Natural killer cell (primary cell): Measurements from ENCODE around the gene WNK1. TPM values are rescaled to one million over a fixed set of nuclear protein-coding genes. Genes with fewer than 3 reads are reported as not detected.

Source experiments
- ATAC-seq, 3 donors: fragments of 150-1000 bp in 2 of 3; fragments of 200-7000 bp in 1 of 3; cut with Tn5 transposase; 1 replicate in 1 of 3; 2 replicates in 2 of 3; pipeline ENCODE4 v1.10.0; 2021; ENCODE audit warnings: mild to moderate bottlenecking in 2 of 3, moderate library complexity in 2 of 3
- DNase-seq, 2 donors: peaks; one replicate each; pipeline versions ENCODE4 v3.0.0 to v3.0.0-alpha.2; 2013 to 2021; ENCODE audit warnings: mixed read lengths in 1 of 2
- H3K27ac ChIP-seq: one replicate; pipeline ENCODE4 v1.5.1; 2013; ENCODE audit warnings: mild to moderate bottlenecking, low read length
- H3K27me3 ChIP-seq: one replicate; pipeline ENCODE4 v1.6.1; 2013; ENCODE audit warnings: low read length; ENCODE audit not compliant: control insufficient read depth, insufficient read depth
- H3K36me3 ChIP-seq: one replicate; pipeline ENCODE4 v1.6.1; 2013; ENCODE audit warnings: low read length; ENCODE audit not compliant: control insufficient read depth, insufficient read depth
- H3K4me1 ChIP-seq: one replicate; pipeline ENCODE4 v1.6.1; 2013; ENCODE audit warnings: low read length; ENCODE audit not compliant: control insufficient read depth, insufficient read depth
- H3K4me3 ChIP-seq: one replicate; pipeline ENCODE4 v1.5.1; 2013; ENCODE audit warnings: low read length
- H3K9me3 ChIP-seq: one replicate; pipeline ENCODE4 v1.6.1; 2013; ENCODE audit warnings: low read length; ENCODE audit not compliant: control insufficient read depth, insufficient read depth
- H3K27ac Mint-ChIP-seq, 2 donors: one replicate each; pipeline ENCODE4 v1.8.0; 2022; ENCODE audit warnings: mild to moderate bottlenecking in 2 of 2, mixed read lengths in 2 of 2, moderate library complexity in 1 of 2
- H3K27me3 Mint-ChIP-seq, 2 donors: one replicate each; pipeline ENCODE4 v1.8.0; 2022; ENCODE audit warnings: low read depth in 2 of 2, mixed read lengths in 2 of 2
- H3K36me3 Mint-ChIP-seq: one replicate; pipeline ENCODE4 v1.8.0; 2022; ENCODE audit warnings: mixed read lengths
- H3K4me1 Mint-ChIP-seq, 2 donors: one replicate each; pipeline ENCODE4 v1.8.0; 2022; ENCODE audit warnings: mixed read lengths in 2 of 2
- H3K4me3 Mint-ChIP-seq: one replicate; pipeline ENCODE4 v1.8.0; 2022; ENCODE audit warnings: mild to moderate bottlenecking, moderate library complexity, mixed read lengths
- H3K9me3 Mint-ChIP-seq, 2 donors: one replicate each; pipeline ENCODE4 v1.8.0; 2022; ENCODE audit warnings: mixed read lengths in 2 of 2
- CTCF ChIP-seq: fragments of 200-600 bp; IDR thresholded peaks from one replicate; pipeline ENCODE4 v1.8.0; 2022; ENCODE audit warnings: antibody characterized with exemption
- WGBS: methylation state at CpG from one replicate; pipeline ENCODE4 v1.1.7; 2013; ENCODE audit warnings: missing lambda C conversion rate; ENCODE audit not compliant: insufficient coverage; 5-methylcytosine and 5-hydroxymethylcytosine counted together
- intact Hi-C: fragments of 100-400 bp; cut with micrococcal nuclease; formaldehyde crosslinking; loops from one replicate; pipeline ENCODE4 v1.14.2; 2022
- total RNA-seq, 4 donors: library from RNA; stranded (reverse); fragments of 120-200 nt in 1 of 4; gene quantifications; one replicate each; pipeline versions ENCODE4 v1.2.3 to v1.2.4, GENCODE V29; 2013 to 2022

The WNK1 gene
- total RNA-seq, 3 donors from 2014 or later (not counting 1 experiment from before 2014, with no cell fraction given) = 177 to 203 (median 192) TPM

- Histone ChIP-seq H3K9me3 (no peaks in the 10 kb centered on the region), H3K4me1 (no peaks in the 10 kb centered on the region), H3K36me3 (peaks cover 94% of the 10 kb centered on the region), H3K27ac (no peak overlapping the region), H3K4me3 (no peak overlapping the region), H3K27me3 (no peaks in the 10 kb centered on the region)
- Mint-ChIP-seq H3K27ac (no peak overlapping the region), H3K36me3 (peaks cover 20% of the 10 kb centered on the region), H3K27me3 (no peaks in the 10 kb centered on the region), H3K4me1 (peaks cover 0 to 4% of the 10 kb centered on the region in 2 donors), H3K9me3 (no peaks in the 10 kb centered on the region), H3K4me3 (no peak overlapping the region)
- no peak for DNase-seq
- intact Hi-C loops = no loop called here
- TF ChIP-seq CTCF = no peak
- ATAC-seq = no peak
- 97% methylated on average over 2 of the region's 2 CpGs for WGBS
These were observed 133.8 kb downstream of the WNK1 start for GRCh38 chr12:886206-886605.

- Mint-ChIP-seq H3K27me3 (no peaks in the 10 kb centered on the region), H3K9me3 (no peaks in the 10 kb centered on the region), H3K4me1 (no peaks in the 10 kb centered on the region), H3K4me3 (no peak overlapping the region), H3K36me3 (peaks cover 27% of the 10 kb centered on the region), H3K27ac (no peak overlapping the region)
- Histone ChIP-seq H3K27ac (no peak overlapping the region), H3K36me3 (peaks cover 71% of the 10 kb centered on the region), H3K9me3 (no peaks in the 10 kb centered on the region), H3K4me3 (no peak overlapping the region), H3K27me3 (no peaks in the 10 kb centered on the region), H3K4me1 (no peaks in the 10 kb centered on the region)
- no peak for TF ChIP-seq CTCF
- ATAC-seq = no peak
- no peak for DNase-seq
- intact Hi-C loops = no loop called here
These were observed 141.8 kb downstream of the WNK1 start for GRCh38 chr12:894226-894625.

GRCh38 chr12:896031-896430 lies 143.7 kb downstream of the WNK1 start:
- no peaks in the 10 kb centered on the region for H3K9me3 Mint-ChIP-seq
- no peaks in the 10 kb centered on the region for H3K27me3 Mint-ChIP-seq
- no peak for ATAC-seq
- no peak for DNase-seq
- WGBS = 92% methylated on average over 4 of the region's 4 CpGs
- Histone ChIP-seq H3K27me3 (no peaks in the 10 kb centered on the region), H3K36me3 (peaks cover 71% of the 10 kb centered on the region), H3K9me3 (no peaks in the 10 kb centered on the region), H3K4me3 (no peak overlapping the region), H3K27ac (no peak overlapping the region), H3K4me1 (no peaks in the 10 kb centered on the region)
- no peaks in the 10 kb centered on the region for H3K4me1 Mint-ChIP-seq
- no peak overlapping the region for H3K4me3 Mint-ChIP-seq
- TF ChIP-seq CTCF = no peak
- intact Hi-C loops = no loop called here
- H3K36me3 Mint-ChIP-seq = peaks cover 27% of the 10 kb centered on the region
- no peak overlapping the region for H3K27ac Mint-ChIP-seq

- 96% methylated on average over 4 of the region's 4 CpGs for WGBS
- no peak overlapping the region for H3K27ac Mint-ChIP-seq
- Histone ChIP-seq H3K27ac (no peak overlapping the region), H3K4me1 (no peaks in the 10 kb centered on the region), H3K36me3 (peaks cover 74% of the 10 kb centered on the region), H3K4me3 (no peak overlapping the region), H3K9me3 (no peaks in the 10 kb centered on the region), H3K27me3 (no peaks in the 10 kb centered on the region)
- H3K4me1 Mint-ChIP-seq = no peaks in the 10 kb centered on the region
- intact Hi-C loops = no loop called here
- TF ChIP-seq CTCF = no peak
- H3K27me3 Mint-ChIP-seq = no peaks in the 10 kb centered on the region
- peaks cover 23% of the 10 kb centered on the region for H3K36me3 Mint-ChIP-seq
- no peaks in the 10 kb centered on the region for H3K9me3 Mint-ChIP-seq
- ATAC-seq (no peak), DNase-seq (no peak)
- no peak overlapping the region for H3K4me3 Mint-ChIP-seq
These were observed 145.0 kb downstream of the WNK1 start for GRCh38 chr12:897386-897785.
